ENCODE data around the gene GLIS1.

Gene GLIS1

GRCh38 chr1:53754484-53755312 lies 15.7 kb upstream of the GLIS1 start:
- no peak for DNase-seq (ENCODE audit: low spot score)
- H3K4me1 ChIP-seq (ENCODE audit: insufficient read depth, poor library complexity, severe bottlenecking), result no peaks in the 10 kb centered on the region
- H3K27ac ChIP-seq (ENCODE audit: poor library complexity, severe bottlenecking), result no peak overlapping the region
- peak; percentile 41; the same call in 1 of the 3 replicates for ATAC-seq (ENCODE audit: low read depth)
- H3K36me3 ChIP-seq (ENCODE audit: low read depth), result no peaks in the 10 kb centered on the region
- H3K4me3 ChIP-seq (ENCODE audit: severe bottlenecking), result no peak overlapping the region
- H3K27me3 ChIP-seq (ENCODE audit: insufficient read depth, poor library complexity, severe bottlenecking), result no peaks in the 10 kb centered on the region
- H3K9me3 ChIP-seq (ENCODE audit: severe bottlenecking), result no peaks in the 10 kb centered on the region
- peak; percentile 79 for TF ChIP-seq CTCF (IDR thresholded peaks at IDR 0.05; ENCODE audit: poor library complexity, severe bottlenecking)

GRCh38 chr1:53752281-53752680 lies 13.3 kb upstream of the GLIS1 start:
- Histone ChIP-seq H3K4me1 (ENCODE audit: insufficient read depth, poor library complexity, severe bottlenecking) (no peaks in the 10 kb centered on the region), H3K27me3 (ENCODE audit: insufficient read depth, poor library complexity, severe bottlenecking) (no peaks in the 10 kb centered on the region), H3K9me3 (ENCODE audit: severe bottlenecking) (no peaks in the 10 kb centered on the region), H3K27ac (ENCODE audit: poor library complexity, severe bottlenecking) (no peak overlapping the region), H3K36me3 (ENCODE audit: low read depth) (no peaks in the 10 kb centered on the region), H3K4me3 (ENCODE audit: severe bottlenecking) (no peak overlapping the region)
- DNase-seq (ENCODE audit: low spot score), result no peak
- ATAC-seq (ENCODE audit: low read depth), result no peak
- no peak for TF ChIP-seq CTCF (IDR thresholded peaks at IDR 0.05; ENCODE audit: poor library complexity, severe bottlenecking)

GRCh38 chr1:53747841-53748240 lies 8.9 kb upstream of the GLIS1 start:
- H3K4me1 ChIP-seq (ENCODE audit: insufficient read depth, poor library complexity, severe bottlenecking), result no peaks in the 10 kb centered on the region
- ATAC-seq (ENCODE audit: low read depth) (no peak), DNase-seq (ENCODE audit: low spot score) (no peak)
- H3K27ac ChIP-seq (ENCODE audit: poor library complexity, severe bottlenecking), result no peak overlapping the region
- H3K27me3 ChIP-seq (ENCODE audit: insufficient read depth, poor library complexity, severe bottlenecking), result no peaks in the 10 kb centered on the region
- TF ChIP-seq CTCF (IDR thresholded peaks at IDR 0.05; ENCODE audit: poor library complexity, severe bottlenecking), result no peak
- no peaks in the 10 kb centered on the region for H3K36me3 ChIP-seq (ENCODE audit: low read depth)
- no peaks in the 10 kb centered on the region for H3K9me3 ChIP-seq (ENCODE audit: severe bottlenecking)
- no peak overlapping the region for H3K4me3 ChIP-seq (ENCODE audit: severe bottlenecking)

- H3K4me3 ChIP-seq (ENCODE audit: severe bottlenecking), result no peak overlapping the region
- peaks cover 25% of the 10 kb centered on the region for H3K27me3 ChIP-seq (ENCODE audit: insufficient read depth, poor library complexity, severe bottlenecking)
- ATAC-seq (ENCODE audit: low read depth), result no peak
- H3K4me1 ChIP-seq (ENCODE audit: insufficient read depth, poor library complexity, severe bottlenecking), result no peaks in the 10 kb centered on the region
- no peak for DNase-seq (ENCODE audit: low spot score)
- H3K27ac ChIP-seq (ENCODE audit: poor library complexity, severe bottlenecking), result no peak overlapping the region
- no peaks in the 10 kb centered on the region for H3K9me3 ChIP-seq (ENCODE audit: severe bottlenecking)
- no peaks in the 10 kb centered on the region for H3K36me3 ChIP-seq (ENCODE audit: low read depth)
- no peak for TF ChIP-seq CTCF (IDR thresholded peaks at IDR 0.05; ENCODE audit: poor library complexity, severe bottlenecking)
Observed at GRCh38 chr1:53740621-53741105, 1.7 kb upstream of the GLIS1 start.

Data from RWPE2 (cell line).